ENCODE measurements around the gene PRKD2.

Gene PRKD2

DNA sequence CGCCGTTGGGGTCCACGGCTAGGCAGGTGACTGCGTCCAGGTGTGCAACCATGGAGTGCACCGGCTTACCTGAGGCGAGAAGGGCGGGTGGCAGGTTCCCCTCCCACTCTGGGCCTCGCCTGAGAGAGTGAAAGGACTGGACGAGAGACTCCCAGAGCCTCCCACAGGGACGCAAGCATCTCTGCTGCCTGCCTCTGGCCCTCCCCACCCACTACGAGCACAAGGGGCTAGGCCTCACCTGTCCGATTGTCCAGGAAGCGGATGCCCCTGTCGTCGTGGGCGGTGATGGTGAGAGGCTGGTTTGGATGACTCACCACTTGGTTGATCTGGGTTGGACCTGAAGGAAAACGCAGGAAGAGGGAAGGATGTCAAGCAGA lies 5.1 kb upstream of the PRKD2 start:
- Histone ChIP-seq H3K27ac (ENCODE audit: extremely low read depth, low read depth, low read length) (no peak overlapping the region), H3K4me3 (ENCODE audit: low read depth, low read length) (no peak overlapping the region), H3K36me3 (ENCODE audit: control insufficient read depth in 2 of 2, insufficient read depth in 1 of 2, low read length in 2 of 2) (peaks cover 25 to 79% of the 10 kb centered on the region in 2 experiments; a peak in 2 of 3 replicates), H3K9me3 (ENCODE audit: control insufficient read depth, insufficient read depth, low read depth, low read length) (no peaks in the 10 kb centered on the region), H3K4me1 (ENCODE audit: control insufficient read depth, insufficient read depth, low read length) (no peaks in the 10 kb centered on the region; the same call in 1 of the 2 replicates)
- TF ChIP-seq, protein P1, sequence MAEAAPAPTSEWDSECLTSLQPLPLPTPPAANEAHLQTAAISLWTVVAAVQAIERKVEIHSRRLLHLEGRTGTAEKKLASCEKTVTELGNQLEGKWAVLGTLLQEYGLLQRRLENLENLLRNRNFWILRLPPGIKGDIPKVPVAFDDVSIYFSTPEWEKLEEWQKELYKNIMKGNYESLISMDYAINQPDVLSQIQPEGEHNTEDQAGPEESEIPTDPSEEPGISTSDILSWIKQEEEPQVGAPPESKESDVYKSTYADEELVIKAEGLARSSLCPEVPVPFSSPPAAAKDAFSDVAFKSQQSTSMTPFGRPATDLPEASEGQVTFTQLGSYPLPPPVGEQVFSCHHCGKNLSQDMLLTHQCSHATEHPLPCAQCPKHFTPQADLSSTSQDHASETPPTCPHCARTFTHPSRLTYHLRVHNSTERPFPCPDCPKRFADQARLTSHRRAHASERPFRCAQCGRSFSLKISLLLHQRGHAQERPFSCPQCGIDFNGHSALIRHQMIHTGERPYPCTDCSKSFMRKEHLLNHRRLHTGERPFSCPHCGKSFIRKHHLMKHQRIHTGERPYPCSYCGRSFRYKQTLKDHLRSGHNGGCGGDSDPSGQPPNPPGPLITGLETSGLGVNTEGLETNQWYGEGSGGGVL (tag by site-specific recombination; IDR thresholded peaks at IDR 0.05) = no peak
- TF ChIP-seq, protein P2, sequence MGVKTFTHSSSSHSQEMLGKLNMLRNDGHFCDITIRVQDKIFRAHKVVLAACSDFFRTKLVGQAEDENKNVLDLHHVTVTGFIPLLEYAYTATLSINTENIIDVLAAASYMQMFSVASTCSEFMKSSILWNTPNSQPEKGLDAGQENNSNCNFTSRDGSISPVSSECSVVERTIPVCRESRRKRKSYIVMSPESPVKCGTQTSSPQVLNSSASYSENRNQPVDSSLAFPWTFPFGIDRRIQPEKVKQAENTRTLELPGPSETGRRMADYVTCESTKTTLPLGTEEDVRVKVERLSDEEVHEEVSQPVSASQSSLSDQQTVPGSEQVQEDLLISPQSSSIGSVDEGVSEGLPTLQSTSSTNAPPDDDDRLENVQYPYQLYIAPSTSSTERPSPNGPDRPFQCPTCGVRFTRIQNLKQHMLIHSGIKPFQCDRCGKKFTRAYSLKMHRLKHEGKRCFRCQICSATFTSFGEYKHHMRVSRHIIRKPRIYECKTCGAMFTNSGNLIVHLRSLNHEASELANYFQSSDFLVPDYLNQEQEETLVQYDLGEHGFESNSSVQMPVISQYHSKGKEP (tag by site-specific recombination; IDR thresholded peaks at IDR 0.05) = no peak
- TF ChIP-seq ZBTB17 (tag by site-specific recombination; IDR thresholded peaks at IDR 0.05) (no peak), SP2 (tag by site-specific recombination; IDR thresholded peaks at IDR 0.05) (no peak), HOXA7 (CRISPR knock-in tag; IDR thresholded peaks at IDR 0.05; ENCODE audit: borderline replicate concordance) (no peak), TCF7L2 (IDR thresholded peaks at IDR 0.05; ENCODE audit: borderline replicate concordance, low read depth, low read length) (no peak), PRDM1 (tag by site-specific recombination; IDR thresholded peaks at IDR 0.05) (no peak), ZNF549 (tag by site-specific recombination; IDR thresholded peaks at IDR 0.05) (no peak), ZNF558 (tag by site-specific recombination; IDR thresholded peaks at IDR 0.05) (no peak), EGR2 (tag by site-specific recombination; IDR thresholded peaks at IDR 0.05; ENCODE audit: low read depth) (0 out of 2 replicates have a peak, but pooled peaks have one; percentile 15), ZFHX2 (tag by site-specific recombination; conservative IDR thresholded peaks at IDR 0.05) (peak; percentile 53), ZBTB48 (tag by site-specific recombination; IDR thresholded peaks at IDR 0.05) (no peak), ZNF23 (tag by site-specific recombination; IDR thresholded peaks at IDR 0.05; ENCODE audit: borderline replicate concordance) (no peak), ZIC2 (tag by site-specific recombination; IDR thresholded peaks at IDR 0.05) (no peak), ZNF792 (tag by site-specific recombination; IDR thresholded peaks at IDR 0.05) (no peak)
- TF ChIP-seq, protein P3, sequence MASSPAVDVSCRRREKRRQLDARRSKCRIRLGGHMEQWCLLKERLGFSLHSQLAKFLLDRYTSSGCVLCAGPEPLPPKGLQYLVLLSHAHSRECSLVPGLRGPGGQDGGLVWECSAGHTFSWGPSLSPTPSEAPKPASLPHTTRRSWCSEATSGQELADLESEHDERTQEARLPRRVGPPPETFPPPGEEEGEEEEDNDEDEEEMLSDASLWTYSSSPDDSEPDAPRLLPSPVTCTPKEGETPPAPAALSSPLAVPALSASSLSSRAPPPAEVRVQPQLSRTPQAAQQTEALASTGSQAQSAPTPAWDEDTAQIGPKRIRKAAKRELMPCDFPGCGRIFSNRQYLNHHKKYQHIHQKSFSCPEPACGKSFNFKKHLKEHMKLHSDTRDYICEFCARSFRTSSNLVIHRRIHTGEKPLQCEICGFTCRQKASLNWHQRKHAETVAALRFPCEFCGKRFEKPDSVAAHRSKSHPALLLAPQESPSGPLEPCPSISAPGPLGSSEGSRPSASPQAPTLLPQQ (tag by site-specific recombination; IDR thresholded peaks at IDR 0.05) = no peak
- TF ChIP-seq, protein P4, sequence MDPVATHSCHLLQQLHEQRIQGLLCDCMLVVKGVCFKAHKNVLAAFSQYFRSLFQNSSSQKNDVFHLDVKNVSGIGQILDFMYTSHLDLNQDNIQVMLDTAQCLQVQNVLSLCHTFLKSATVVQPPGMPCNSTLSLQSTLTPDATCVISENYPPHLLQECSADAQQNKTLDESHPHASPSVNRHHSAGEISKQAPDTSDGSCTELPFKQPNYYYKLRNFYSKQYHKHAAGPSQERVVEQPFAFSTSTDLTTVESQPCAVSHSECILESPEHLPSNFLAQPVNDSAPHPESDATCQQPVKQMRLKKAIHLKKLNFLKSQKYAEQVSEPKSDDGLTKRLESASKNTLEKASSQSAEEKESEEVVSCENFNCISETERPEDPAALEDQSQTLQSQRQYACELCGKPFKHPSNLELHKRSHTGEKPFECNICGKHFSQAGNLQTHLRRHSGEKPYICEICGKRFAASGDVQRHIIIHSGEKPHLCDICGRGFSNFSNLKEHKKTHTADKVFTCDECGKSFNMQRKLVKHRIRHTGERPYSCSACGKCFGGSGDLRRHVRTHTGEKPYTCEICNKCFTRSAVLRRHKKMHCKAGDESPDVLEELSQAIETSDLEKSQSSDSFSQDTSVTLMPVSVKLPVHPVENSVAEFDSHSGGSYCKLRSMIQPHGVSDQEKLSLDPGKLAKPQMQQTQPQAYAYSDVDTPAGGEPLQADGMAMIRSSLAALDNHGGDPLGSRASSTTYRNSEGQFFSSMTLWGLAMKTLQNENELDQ (tag by site-specific recombination; IDR thresholded peaks at IDR 0.05; ENCODE audit: low read depth) = no peak
- TF ChIP-seq, protein P5, sequence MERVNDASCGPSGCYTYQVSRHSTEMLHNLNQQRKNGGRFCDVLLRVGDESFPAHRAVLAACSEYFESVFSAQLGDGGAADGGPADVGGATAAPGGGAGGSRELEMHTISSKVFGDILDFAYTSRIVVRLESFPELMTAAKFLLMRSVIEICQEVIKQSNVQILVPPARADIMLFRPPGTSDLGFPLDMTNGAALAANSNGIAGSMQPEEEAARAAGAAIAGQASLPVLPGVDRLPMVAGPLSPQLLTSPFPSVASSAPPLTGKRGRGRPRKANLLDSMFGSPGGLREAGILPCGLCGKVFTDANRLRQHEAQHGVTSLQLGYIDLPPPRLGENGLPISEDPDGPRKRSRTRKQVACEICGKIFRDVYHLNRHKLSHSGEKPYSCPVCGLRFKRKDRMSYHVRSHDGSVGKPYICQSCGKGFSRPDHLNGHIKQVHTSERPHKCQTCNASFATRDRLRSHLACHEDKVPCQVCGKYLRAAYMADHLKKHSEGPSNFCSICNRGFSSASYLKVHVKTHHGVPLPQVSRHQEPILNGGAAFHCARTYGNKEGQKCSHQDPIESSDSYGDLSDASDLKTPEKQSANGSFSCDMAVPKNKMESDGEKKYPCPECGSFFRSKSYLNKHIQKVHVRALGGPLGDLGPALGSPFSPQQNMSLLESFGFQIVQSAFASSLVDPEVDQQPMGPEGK (tag by site-specific recombination; IDR thresholded peaks at IDR 0.05) = no peak
- CTCF ChIA-PET = no interaction called here
- POLR2A ChIA-PET = no interaction called here
